Measurements from ENCODE around the gene DNAH1. TPM values are rescaled to one million over a fixed set of nuclear protein-coding genes. Genes with fewer than 3 reads are reported as not detected.
A peak's percentile ranks its signal among the peaks of the same experiment; 100 is the strongest.

DNAH1 gene
- total RNA-seq, 1 donor from 2014 or later, result 0.80 TPM

DNA sequence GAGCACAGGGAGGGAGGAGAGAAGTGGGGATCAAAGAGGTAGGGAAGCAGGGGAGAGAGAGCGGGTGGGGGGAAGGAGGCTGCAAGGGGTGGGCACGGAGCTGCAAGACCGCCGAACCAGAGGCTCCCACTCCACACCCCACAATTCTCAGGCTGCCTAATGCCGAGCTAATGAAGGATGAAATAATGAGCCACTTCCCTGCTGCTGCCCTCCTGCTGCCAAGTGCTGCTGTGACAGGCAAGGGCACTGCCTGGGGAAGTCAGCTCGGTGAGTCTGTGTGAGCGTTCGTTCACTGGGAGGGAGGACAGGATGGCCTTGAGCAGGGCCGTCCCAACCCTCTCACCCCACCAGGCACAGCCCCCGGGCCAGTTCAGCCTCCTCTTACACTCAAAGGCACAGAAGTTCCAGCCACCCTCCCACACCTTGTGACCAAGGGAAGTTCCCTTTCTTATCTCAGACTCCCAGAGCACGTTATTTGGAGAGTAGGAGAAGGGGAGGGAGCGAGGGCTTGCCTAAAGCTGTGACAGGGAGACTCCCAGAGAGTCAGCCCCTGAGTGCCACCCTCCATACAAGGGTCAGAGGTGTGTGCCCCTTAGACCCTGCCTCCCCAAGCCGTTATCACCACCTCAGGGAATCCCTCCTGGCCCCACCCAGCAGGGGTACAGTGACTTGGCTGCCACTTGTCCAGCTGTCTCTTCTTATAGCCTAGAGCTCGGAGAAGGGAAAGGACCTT is 16.1 kb upstream of the DNAH1 start:
- H3K27ac Mint-ChIP-seq, result peak overlapping the region; percentile 79
- peaks cover 42% of the 10 kb centered on the region for H3K4me1 ChIP-seq

GRCh38 chr3:52302426-52303145 is 13.5 kb upstream of the DNAH1 start:
- Mint-ChIP-seq H3K27ac (peak overlapping the region; percentile 91), H3K4me3 (no peak overlapping the region), H3K27me3 (ENCODE audit: insufficient read depth, low read depth) (peaks cover 22% of the 10 kb centered on the region), H3K36me3 (peaks cover 2% of the 10 kb centered on the region), H3K4me1 (peaks cover 49% of the 10 kb centered on the region), H3K9me3 (no peaks in the 10 kb centered on the region)
- Histone ChIP-seq H3K4me3 (no peak overlapping the region), H3F3A (ENCODE audit: low read depth) (peaks cover 24% of the 10 kb centered on the region), H3K27ac (no peak overlapping the region), H2AFZ (replicated peaks) (no peak overlapping the region), H4K20me1 (ENCODE audit: low read depth) (no peaks in the 10 kb centered on the region), H3K9ac (no peak overlapping the region), H3K4me1 (peaks cover 41% of the 10 kb centered on the region), H3K27me3 (no peaks in the 10 kb centered on the region), H3K4me2 (peak overlapping the region; percentile 29), H3K36me3 (no peaks in the 10 kb centered on the region), H3K9me3 (ENCODE audit: low read depth) (no peaks in the 10 kb centered on the region), H3K79me2 (ENCODE audit: low read depth) (no peaks in the 10 kb centered on the region)
- TF ChIP-seq EZH2phosphoT487 (IDR thresholded peaks at IDR 0.05), result no peak
- TF ChIP-seq, protein P1, sequence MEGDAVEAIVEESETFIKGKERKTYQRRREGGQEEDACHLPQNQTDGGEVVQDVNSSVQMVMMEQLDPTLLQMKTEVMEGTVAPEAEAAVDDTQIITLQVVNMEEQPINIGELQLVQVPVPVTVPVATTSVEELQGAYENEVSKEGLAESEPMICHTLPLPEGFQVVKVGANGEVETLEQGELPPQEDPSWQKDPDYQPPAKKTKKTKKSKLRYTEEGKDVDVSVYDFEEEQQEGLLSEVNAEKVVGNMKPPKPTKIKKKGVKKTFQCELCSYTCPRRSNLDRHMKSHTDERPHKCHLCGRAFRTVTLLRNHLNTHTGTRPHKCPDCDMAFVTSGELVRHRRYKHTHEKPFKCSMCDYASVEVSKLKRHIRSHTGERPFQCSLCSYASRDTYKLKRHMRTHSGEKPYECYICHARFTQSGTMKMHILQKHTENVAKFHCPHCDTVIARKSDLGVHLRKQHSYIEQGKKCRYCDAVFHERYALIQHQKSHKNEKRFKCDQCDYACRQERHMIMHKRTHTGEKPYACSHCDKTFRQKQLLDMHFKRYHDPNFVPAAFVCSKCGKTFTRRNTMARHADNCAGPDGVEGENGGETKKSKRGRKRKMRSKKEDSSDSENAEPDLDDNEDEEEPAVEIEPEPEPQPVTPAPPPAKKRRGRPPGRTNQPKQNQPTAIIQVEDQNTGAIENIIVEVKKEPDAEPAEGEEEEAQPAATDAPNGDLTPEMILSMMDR (IDR thresholded peaks at IDR 0.05), result no peak
- no peak for TF ChIP-seq EZH2 (IDR thresholded peaks at IDR 0.05)
- peak; percentile 73 for DNase-seq (ENCODE audit: low spot score)

More for the DNA sequence above, 16.1 kb upstream of the DNAH1 start:
- H3K36me3 Mint-ChIP-seq, result peaks cover 4% of the 10 kb centered on the region
- Histone ChIP-seq H3K27ac (no peak overlapping the region), H3K4me3 (peak overlapping the region; percentile 52), H3F3A (ENCODE audit: low read depth) (peaks cover 24% of the 10 kb centered on the region), H3K9ac (no peak overlapping the region), H3K79me2 (ENCODE audit: low read depth) (no peaks in the 10 kb centered on the region), H2AFZ (replicated peaks) (no peak overlapping the region), H4K20me1 (ENCODE audit: low read depth) (no peaks in the 10 kb centered on the region), H3K36me3 (no peaks in the 10 kb centered on the region), H3K4me2 (peak overlapping the region; percentile 88), H3K9me3 (ENCODE audit: low read depth) (no peaks in the 10 kb centered on the region), H3K27me3 (no peaks in the 10 kb centered on the region)
- no peaks in the 10 kb centered on the region for H3K9me3 Mint-ChIP-seq
- TF ChIP-seq, protein P1 (IDR thresholded peaks at IDR 0.05), result peak; percentile 11
- no peak for TF ChIP-seq EZH2phosphoT487 (IDR thresholded peaks at IDR 0.05)
- no peak for TF ChIP-seq EZH2 (IDR thresholded peaks at IDR 0.05)
- peaks cover 21% of the 10 kb centered on the region for H3K27me3 Mint-ChIP-seq (ENCODE audit: insufficient read depth, low read depth)
- H3K4me1 Mint-ChIP-seq, result peaks cover 52% of the 10 kb centered on the region
- H3K4me3 Mint-ChIP-seq, result peak overlapping the region; percentile 78
- DNase-seq (ENCODE audit: low spot score), result peak; percentile 62

- H3K27ac Mint-ChIP-seq, result peak overlapping the region; percentile 78
- no peaks in the 10 kb centered on the region for H4K20me1 ChIP-seq (ENCODE audit: low read depth)
- peaks cover 54% of the 10 kb centered on the region for H3K4me1 Mint-ChIP-seq
- H3K9ac ChIP-seq, result no peak overlapping the region
- no peak overlapping the region for H3K27ac ChIP-seq
- H3K4me2 ChIP-seq, result no peak overlapping the region
- no peak for DNase-seq (ENCODE audit: low spot score)
- no peak overlapping the region for H2AFZ ChIP-seq (replicated peaks)
- no peaks in the 10 kb centered on the region for H3K9me3 ChIP-seq (ENCODE audit: low read depth)
- no peaks in the 10 kb centered on the region for H3K27me3 ChIP-seq
- H3K36me3 Mint-ChIP-seq, result peaks cover 2% of the 10 kb centered on the region
- H3K4me3 Mint-ChIP-seq, result no peak overlapping the region
- H3F3A ChIP-seq (ENCODE audit: low read depth), result peaks cover 24% of the 10 kb centered on the region
- H3K9me3 Mint-ChIP-seq, result no peaks in the 10 kb centered on the region
- no peaks in the 10 kb centered on the region for H3K36me3 ChIP-seq
- no peaks in the 10 kb centered on the region for H3K79me2 ChIP-seq (ENCODE audit: low read depth)
- peaks cover 30% of the 10 kb centered on the region for H3K4me1 ChIP-seq
- peaks cover 16% of the 10 kb centered on the region for H3K27me3 Mint-ChIP-seq (ENCODE audit: insufficient read depth, low read depth)
- H3K4me3 ChIP-seq, result no peak overlapping the region
- TF ChIP-seq, protein P1 (IDR thresholded peaks at IDR 0.05), result no peak
- TF ChIP-seq EZH2phosphoT487 (IDR thresholded peaks at IDR 0.05) (no peak), EZH2 (IDR thresholded peaks at IDR 0.05) (no peak)
These were observed 12.3 kb upstream of the DNAH1 start for GRCh38 chr3:52303811-52304210.

All from neural progenitor cell (in vitro differentiated cells).